ENCODE data around the gene REEP2. TPM values are rescaled to one million over a fixed set of nuclear protein-coding genes. Genes with fewer than 3 reads are reported as not detected.

Gene REEP2
- total and polyA plus RNA-seq, 2 donors = 5.3 to 17.6 TPM

DNA sequence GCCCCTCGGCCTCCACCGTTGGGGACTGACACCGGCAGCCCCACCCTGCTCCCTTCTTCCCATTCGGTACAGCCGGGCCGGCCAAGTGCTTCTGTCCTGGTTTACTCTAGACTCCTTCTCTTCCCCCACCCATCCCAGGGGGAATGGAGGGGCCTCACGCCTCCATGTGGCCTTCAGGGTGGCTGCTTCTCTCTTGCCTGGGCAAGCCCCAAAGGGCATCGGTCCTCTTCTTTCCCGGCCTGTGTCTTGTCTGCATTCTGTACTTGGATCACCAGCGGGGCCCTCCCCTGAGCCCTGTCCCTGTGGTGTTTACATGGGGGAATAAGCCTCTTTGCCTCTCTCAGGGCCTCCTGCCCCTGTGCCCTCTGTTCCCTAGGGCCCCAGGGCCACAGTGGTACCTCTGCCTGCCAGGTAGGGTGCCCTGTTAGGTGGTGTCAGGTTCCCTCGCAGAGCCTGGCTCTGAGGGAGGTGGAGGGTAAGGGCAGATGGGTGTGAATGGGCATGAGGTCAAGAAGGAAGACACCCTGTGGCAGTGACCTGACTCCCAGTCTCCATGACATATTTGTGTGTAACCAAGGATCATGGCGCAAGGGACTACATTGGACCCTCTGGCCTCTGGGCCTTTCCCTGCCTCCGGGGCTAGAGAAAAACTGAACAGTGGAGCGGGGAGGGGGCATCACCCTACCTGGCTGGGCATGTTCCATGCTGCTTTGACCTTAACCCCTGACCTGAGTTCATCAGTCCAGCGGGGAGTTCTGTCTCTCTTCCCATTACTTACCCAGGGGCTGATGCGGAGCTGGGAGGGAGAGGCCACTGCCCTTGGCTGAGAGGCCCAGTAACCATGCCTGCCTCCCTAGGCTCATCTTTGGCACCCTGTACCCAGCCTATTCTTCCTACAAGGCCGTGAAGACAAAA, 1.6 kb downstream of the REEP2 start:
- peaks cover 3% of the 10 kb centered on the region for H3K36me3 ChIP-seq (ENCODE audit: insufficient read depth)
- H3K4me1 ChIP-seq (ENCODE audit: insufficient read depth) = peaks cover 1% of the 10 kb centered on the region
- WGBS = 75% methylated on average over 17 of the region's 17 CpGs
- no peak overlapping the region for H3K27ac ChIP-seq (ENCODE audit: low read depth)
- H3K4me3 ChIP-seq (ENCODE audit: low read depth, low read length) = no peak overlapping the region
- DNase-seq (ENCODE audit: extremely low spot score) = no peak

DNA sequence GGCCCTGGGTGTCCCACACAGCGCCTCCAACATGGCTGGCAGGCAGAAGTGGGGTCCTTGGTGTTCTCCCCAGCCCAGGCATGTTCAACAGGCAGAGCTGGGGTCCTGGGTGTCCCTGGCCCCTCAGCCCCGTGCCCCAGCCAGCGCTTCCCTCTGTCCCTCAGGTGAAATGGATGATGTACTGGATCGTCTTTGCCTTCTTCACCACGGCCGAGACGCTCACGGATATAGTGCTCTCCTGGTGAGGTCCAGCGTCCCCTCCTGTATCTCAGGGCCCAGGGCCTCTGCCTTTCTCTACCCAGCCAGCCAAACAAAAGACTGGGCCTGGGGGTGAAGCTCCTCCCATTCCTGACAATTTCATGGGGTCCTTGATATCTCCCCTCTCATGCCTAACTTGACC, 2.4 kb downstream of the REEP2 start:
- Histone ChIP-seq H3K4me1 (ENCODE audit: insufficient read depth) (peaks cover 1% of the 10 kb centered on the region), H3K27ac (ENCODE audit: low read depth) (no peak overlapping the region), H3K4me3 (ENCODE audit: low read depth, low read length) (no peak overlapping the region), H3K36me3 (ENCODE audit: insufficient read depth) (no peaks in the 10 kb centered on the region)
- DNase-seq (ENCODE audit: extremely low spot score) = no peak
- WGBS = 95% methylated on average over 9 of the region's 9 CpGs

DNA sequence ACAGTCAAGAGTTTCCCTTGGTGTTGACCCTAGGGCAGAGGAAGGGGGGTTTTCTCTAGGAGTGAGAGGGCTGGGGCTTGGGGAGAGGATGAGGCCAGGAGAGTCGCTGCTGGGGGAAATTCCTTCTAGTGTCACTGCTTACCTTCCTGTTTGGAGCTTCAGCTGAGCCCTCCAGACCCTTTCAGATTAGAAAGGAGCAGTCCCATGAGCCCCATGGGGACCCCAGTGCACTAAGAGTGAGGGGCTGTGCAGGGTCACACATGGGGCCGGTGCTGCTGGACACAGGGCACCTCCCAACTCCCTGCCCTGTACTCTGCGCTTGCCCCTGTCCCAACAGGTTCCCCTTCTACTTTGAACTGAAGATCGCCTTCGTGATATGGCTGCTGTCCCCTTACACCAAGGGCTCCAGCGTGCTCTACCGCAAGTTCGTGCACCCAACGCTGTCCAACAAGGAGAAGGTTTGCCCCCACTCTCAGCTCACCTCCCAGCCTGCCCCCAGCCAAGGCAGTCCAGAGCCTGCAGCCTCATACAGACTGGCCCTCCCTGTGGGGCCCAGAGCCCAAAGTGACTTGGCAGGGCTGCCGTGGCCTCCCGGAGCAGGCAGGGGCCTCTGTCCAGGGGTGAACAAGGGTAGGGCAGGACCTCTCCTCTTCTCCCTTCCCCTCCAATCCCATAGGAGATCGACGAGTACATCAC, 5.4 kb downstream of the REEP2 start:
- no peak overlapping the region for H3K4me3 ChIP-seq (ENCODE audit: low read depth, low read length)
- 84% methylated on average over 13 of the region's 13 CpGs for WGBS
- H3K27ac ChIP-seq (ENCODE audit: low read depth) = no peak overlapping the region
- no peak for DNase-seq (ENCODE audit: extremely low spot score)
- H3K36me3 ChIP-seq (ENCODE audit: insufficient read depth) = no peaks in the 10 kb centered on the region
- no peaks in the 10 kb centered on the region for H3K4me1 ChIP-seq (ENCODE audit: insufficient read depth)

DNA sequence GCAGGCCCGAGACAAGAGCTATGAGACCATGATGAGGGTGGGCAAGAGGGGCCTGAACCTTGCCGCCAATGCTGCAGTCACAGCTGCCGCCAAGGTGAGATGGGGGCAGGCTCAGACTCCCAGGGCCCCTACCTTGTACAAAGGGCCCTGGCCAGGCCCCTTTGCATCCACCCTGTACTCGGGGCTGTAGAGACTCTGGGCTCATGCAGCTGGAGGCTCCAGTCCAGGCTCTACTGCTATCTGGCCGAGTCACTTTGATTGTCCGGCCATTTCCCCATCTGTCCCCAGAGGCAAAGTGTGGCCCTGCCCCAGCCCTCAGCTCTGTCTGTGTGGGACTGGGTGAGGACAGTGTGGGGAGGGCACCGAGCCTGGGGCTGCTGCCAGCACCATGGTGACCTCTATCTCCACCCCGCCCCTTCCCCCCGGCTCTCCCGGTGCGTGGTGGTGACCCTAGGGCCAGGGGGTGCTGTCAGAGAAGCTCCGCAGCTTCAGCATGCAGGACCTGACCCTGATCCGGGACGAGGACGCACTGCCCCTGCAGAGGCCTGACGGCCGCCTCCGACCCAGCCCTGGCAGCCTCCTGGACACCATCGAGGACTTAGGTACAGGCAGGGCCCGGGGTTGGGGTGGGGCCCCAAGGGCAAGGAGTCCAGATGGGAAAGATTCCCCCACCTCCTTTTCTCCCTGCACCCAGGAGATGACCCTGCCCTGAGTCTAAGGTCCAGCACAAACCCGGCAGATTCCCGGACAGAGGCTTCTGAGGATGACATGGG, 6.1 kb downstream of the REEP2 start:
- Histone ChIP-seq H3K4me1 (ENCODE audit: insufficient read depth) (no peaks in the 10 kb centered on the region), H3K4me3 (ENCODE audit: low read depth, low read length) (no peak overlapping the region), H3K27ac (ENCODE audit: low read depth) (no peak overlapping the region), H3K36me3 (ENCODE audit: insufficient read depth) (no peaks in the 10 kb centered on the region)
- 87% methylated on average over 22 of the region's 22 CpGs for WGBS
- no peak for DNase-seq (ENCODE audit: extremely low spot score)

DNA sequence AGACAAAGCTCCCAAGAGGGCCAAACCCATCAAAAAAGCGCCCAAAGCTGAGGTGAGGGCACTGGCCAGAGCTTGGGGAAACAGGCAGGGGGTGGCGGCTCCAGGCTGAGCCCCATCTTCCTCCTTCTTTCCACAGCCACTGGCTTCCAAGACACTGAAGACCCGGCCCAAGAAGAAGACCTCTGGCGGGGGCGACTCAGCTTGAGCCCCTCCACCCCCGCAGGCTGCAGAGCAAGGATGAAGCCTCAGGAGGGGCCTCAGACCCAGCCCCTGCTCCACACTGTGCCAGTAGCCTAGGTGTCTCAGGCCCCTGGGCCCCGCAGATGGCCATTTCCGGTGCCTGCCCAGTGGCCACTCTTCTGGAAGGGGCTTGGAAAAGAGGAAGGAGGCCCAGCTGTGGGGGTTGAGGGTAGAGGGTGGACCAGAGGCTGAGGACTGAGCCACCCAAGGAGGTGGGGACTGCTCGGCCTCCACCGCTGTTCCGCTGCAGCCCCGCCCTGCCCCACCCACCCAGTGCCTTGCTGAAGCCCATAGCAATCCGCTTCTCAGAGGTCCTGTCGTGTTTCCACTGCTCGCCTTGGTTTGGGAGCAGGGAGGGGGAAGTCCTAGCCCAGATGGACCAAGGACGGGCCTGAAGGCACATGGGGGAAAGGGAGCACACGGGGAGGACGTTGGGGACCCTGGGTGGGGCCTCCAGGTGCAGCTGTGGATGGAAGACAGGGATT, 6.9 kb downstream of the REEP2 start:
- Histone ChIP-seq H3K4me1 (ENCODE audit: insufficient read depth) (no peaks in the 10 kb centered on the region), H3K4me3 (ENCODE audit: low read depth, low read length) (no peak overlapping the region), H3K27ac (ENCODE audit: low read depth) (no peak overlapping the region), H3K36me3 (ENCODE audit: insufficient read depth) (no peaks in the 10 kb centered on the region)
- WGBS = 78% methylated on average over 18 of the region's 18 CpGs
- DNase-seq (ENCODE audit: extremely low spot score) = no peak

DNA sequence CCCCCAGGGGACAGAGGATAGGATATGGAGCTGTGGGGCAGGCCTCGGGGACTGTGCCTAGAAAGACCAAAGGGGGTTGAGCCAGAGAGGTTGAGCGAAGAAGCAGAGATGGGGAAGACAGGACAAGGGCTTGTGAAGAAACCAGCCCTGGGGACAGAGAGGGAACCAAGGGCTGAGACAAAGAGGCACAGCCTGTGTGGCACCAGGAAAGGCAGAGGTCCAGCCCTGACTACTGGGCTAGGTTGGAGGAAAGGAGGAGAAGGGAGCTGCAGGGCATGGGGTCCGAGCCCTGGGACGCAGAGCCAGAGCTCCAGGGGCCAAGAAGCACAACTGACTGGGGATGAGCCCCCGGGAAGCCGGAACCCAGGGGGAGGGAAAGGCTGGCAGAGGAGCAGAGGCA, 9.2 kb downstream of the REEP2 start:
- no peak overlapping the region for H3K4me3 ChIP-seq (ENCODE audit: low read depth, low read length)
- 93% methylated on average over 6 of the region's 6 CpGs for WGBS
- no peaks in the 10 kb centered on the region for H3K4me1 ChIP-seq (ENCODE audit: insufficient read depth)
- no peak overlapping the region for H3K27ac ChIP-seq (ENCODE audit: low read depth)
- no peaks in the 10 kb centered on the region for H3K36me3 ChIP-seq (ENCODE audit: insufficient read depth)
- DNase-seq (ENCODE audit: extremely low spot score) = no peak

DNA sequence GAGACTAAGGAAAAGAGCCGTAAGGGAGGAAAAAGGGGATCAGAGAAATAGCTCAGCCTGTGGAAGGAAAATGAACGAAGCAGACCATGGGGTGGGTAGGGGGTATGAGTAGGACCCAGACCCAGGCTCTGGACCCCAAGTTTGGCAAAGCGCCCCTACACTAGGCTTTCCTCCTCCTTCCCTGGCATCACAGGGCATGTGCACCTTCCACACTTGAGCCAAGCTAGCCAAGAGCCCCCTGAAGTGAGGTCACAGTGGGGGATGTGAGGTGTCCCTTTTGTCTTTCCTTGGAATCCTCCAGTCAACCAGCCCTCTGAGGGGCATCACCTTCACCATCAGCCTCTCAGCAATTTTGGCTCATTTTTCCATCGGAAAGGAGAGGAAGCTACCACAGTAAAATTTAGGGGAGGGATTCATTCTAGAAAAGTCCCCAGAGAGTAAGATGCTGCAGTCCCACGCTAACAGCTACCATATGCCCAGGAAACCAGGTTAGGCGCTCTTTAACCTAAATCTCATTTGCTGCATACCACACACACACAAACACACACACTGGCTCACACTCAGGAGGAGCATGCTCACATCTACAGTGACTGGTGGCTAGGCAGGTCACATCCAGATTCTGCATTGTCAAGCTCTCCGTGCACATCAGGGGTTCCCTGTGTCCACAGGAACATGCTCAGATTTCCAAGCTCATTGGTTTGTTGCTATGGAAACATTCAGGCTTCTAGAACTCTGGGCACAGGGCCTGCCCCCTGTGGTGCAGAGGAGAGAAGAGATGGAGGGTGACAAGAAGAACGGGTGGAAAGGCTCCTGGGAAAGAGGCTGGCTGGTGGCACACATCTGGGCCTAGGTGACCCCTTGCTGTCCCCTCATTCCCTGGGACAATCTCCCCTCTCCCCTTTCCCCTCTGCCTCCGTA, 9.9 kb downstream of the REEP2 start:
- Histone ChIP-seq H3K4me1 (ENCODE audit: insufficient read depth) (no peaks in the 10 kb centered on the region), H3K27ac (ENCODE audit: low read depth) (no peak overlapping the region), H3K4me3 (ENCODE audit: low read depth, low read length) (no peak overlapping the region), H3K36me3 (ENCODE audit: insufficient read depth) (no peaks in the 10 kb centered on the region)
- no peak for DNase-seq (ENCODE audit: extremely low spot score)
- WGBS = 74% methylated on average over 9 of the region's 9 CpGs

DNA sequence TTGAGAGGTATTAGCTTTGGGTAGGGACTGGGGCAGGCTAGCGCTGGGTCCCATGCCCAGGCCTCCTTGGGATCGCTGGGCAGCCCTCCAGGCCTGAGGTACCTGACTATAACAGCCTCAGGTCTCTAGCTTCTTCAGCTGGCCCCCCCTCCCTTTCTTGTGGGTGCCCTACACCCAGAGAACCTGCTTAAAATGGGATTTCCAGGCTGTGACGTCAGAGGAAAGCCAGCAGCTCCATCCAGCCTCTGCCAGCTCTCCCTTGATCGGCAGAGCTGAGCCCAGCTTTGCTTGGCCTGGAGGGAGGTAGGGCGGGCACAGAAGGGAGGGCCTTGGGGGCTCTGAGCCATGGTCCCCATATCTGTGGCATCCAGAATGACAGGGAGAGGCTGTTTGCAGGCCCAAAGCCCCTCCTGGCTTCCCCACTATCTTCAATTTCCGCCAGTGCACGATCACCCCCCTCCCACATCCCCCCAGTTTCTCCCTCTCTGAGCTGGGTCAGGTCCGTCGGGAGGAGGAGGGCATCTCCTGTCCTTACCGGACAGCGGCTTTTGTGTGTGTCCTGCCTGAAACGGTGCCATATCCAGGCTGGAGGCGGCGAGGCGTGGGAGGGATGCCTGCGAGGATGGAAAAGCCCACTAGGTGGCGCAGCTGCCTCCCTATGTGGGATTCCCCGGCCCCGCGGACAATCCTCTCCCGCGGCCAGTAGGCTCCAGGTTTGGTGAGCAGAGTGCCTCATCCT, 10.8 kb downstream of the REEP2 start:
- Histone ChIP-seq H3K36me3 (ENCODE audit: insufficient read depth) (no peaks in the 10 kb centered on the region), H3K4me1 (ENCODE audit: insufficient read depth) (no peaks in the 10 kb centered on the region), H3K4me3 (ENCODE audit: low read depth, low read length) (no peak overlapping the region), H3K27ac (ENCODE audit: low read depth) (no peak overlapping the region)
- WGBS = 13% methylated on average over 22 of the region's 22 CpGs
- no peak for DNase-seq (ENCODE audit: extremely low spot score)

DNA sequence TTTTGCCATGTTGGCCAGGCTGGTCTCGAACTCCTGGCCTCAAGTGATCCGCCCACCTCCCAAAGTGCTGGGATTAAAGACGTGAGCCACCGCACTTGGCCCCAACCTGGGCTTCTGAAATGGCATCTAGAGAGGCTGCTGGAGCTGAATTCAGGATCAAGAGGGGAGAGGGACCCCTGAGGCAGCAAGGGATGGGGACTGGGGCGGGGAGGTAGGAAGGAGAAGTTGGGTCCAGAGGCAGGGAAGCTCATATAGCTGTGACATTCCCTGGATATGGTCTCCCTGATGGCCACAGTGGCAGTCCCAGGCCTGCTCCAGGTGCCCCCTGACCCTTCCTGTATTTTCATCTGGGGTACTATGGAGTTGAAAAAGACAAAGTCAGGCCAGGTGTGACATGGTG, 12.1 kb downstream of the REEP2 start:
- H3K27ac ChIP-seq (ENCODE audit: low read depth) = no peak overlapping the region
- no peak for DNase-seq (ENCODE audit: extremely low spot score)
- no peaks in the 10 kb centered on the region for H3K4me1 ChIP-seq (ENCODE audit: insufficient read depth)
- H3K36me3 ChIP-seq (ENCODE audit: insufficient read depth) = no peaks in the 10 kb centered on the region
- 96% methylated on average over 5 of the region's 5 CpGs for WGBS
- no peak overlapping the region for H3K4me3 ChIP-seq (ENCODE audit: low read depth, low read length)

DNA sequence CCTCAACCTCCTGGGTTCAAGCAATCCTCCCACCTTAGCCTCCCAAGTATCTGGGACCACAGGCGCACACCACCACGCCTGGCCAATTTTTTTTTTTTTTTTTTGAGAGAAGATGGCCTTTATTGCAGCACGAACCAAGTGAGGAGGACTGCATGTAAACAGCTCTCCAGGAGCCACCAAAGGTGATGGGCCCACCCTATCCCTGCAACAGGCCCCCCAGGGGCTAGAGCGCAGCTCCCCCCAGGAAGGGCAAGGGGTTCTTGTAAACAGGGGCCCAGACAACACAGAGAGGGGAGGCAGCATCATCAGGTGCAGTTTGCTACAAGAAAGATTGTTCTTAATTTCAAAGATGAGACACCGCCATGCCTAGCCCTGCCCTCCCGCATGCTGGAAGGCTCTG, 13.9 kb downstream of the REEP2 start:
- WGBS = 95% methylated on average over 6 of the region's 6 CpGs
- no peak for DNase-seq (ENCODE audit: extremely low spot score)
- Histone ChIP-seq H3K27ac (ENCODE audit: low read depth) (no peak overlapping the region), H3K36me3 (ENCODE audit: insufficient read depth) (no peaks in the 10 kb centered on the region), H3K4me3 (ENCODE audit: low read depth, low read length) (no peak overlapping the region), H3K4me1 (ENCODE audit: insufficient read depth) (no peaks in the 10 kb centered on the region)

DNA sequence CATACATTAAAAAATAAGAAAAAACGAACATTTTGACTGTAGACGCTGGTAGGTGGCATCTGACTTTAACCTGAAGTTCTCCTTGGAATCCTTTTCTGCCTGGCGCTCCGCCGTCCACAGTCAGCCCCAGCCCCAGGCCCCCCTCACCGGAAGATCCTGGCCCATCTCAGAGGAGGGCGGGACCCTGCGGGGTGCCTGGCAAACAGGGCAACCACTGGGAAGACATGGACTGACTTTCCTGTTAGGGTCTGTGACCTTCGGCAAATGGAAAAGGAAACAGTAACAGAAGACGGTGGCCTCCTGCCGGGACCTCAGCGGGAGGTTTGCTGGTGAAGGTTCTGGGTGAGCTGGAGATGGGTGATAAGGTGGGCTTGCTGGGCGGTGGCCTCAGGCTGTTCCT, 14.7 kb downstream of the REEP2 start:
- 89% methylated on average over 13 of the region's 13 CpGs for WGBS
- DNase-seq (ENCODE audit: extremely low spot score) = no peak
- H3K36me3 ChIP-seq (ENCODE audit: insufficient read depth) = no peaks in the 10 kb centered on the region

DNA sequence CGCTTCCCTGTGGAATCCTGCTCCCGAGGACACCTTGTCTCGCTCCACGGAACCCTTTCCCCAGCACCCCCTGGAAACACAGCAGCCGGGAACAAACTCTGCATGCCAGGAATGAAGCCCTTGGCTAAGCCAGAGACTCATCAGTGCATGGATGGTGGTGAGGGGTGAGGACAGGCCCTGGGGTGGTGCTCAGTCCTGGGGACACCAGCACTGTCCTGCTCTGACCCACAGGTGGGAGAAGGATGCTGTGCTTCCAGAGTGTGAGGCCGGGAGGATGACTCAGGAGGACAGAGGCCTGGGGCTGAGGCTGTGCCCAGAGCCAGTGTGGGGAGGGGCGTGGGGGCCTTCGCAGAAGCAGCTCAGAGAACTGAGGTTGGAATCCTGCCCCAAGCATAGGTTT, 15.3 kb downstream of the REEP2 start:
- Histone ChIP-seq H3K36me3 (ENCODE audit: insufficient read depth) (no peaks in the 10 kb centered on the region), H3K4me1 (ENCODE audit: insufficient read depth) (no peaks in the 10 kb centered on the region), H3K27ac (ENCODE audit: low read depth) (no peak overlapping the region), H3K4me3 (ENCODE audit: low read depth, low read length) (no peak overlapping the region)
- no peak for DNase-seq (ENCODE audit: extremely low spot score)
- WGBS = 92% methylated on average over 8 of the region's 8 CpGs

More for the DNA sequence above, 14.7 kb downstream of the REEP2 start:
- no peak overlapping the region for H3K27ac ChIP-seq (ENCODE audit: low read depth)
- H3K4me1 ChIP-seq (ENCODE audit: insufficient read depth) = no peaks in the 10 kb centered on the region
- H3K4me3 ChIP-seq (ENCODE audit: low read depth, low read length) = no peak overlapping the region
